ENCODE data around the gene GNB1.
"Not testable (repeated sequence)": the region's sequence is repeated elsewhere in the genome, so short reads cannot be mapped to it uniquely, and the experiment has no call there.

Gene GNB1

DNA sequence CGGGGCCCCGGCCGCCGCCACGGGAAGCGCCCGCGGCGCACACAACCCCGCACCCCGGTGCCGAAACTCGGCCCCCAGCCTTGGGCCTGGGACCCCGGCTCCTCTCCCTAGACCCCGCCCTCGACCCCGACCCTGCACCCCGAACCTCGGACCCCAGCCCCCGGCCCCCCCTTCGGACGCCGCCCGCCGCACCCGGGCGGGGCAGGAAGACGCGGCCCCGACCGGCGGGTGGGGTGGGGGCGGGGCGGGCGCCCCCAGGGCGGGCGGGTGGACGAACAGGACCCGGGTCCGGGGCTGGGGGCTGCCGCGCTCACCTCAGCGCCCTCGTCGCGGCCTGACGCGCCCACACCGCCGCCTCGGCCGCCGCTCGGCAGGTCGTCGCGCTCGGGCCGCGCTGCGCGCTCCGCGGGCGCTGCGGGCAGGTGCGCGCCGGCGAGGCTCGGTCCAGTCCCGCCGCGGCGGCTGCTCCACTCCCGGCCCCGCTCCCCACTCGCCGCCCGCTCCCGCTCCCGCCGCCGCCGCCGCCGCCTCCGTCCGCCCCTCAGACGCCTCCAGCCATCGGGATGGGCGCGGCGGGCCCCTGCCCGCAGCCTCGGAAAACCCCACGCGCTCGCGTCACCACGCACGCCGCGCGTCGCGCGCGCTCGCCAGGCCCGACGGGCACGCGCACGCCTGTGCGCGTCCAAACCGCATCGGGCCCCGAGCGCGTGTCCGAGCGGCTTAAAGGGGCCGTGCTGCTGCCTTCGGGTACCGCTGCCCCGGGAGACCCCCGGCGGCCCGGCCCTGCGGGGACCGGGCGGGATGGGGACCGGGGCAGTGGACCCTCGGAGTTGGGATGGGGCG, at the start of gene GNB1:
Gene GNB1 (minus strand): TSS at position 582 of the 843 bp plus-strand sequence. CDS start 65,634 bp downstream, outside the sequence.
- DNase-seq, result peak; percentile 93

DNA sequence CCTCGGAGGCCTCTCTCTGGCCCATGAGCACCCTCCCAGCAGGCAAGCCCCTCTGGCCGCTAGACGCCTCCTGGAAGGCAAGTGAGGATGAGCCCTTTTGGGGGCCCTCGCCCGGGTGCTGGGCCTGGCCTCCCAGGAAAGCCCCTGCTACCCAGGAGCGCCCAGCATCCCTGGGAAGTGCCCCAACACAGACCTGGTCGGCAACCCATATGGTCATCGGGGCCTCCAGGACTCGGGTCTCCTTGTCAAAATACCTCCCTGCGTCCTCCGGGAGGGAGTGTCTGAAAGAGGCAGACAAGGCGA, 49.2 kb upstream of the GNB1 start:
- no peak for DNase-seq

DNA sequence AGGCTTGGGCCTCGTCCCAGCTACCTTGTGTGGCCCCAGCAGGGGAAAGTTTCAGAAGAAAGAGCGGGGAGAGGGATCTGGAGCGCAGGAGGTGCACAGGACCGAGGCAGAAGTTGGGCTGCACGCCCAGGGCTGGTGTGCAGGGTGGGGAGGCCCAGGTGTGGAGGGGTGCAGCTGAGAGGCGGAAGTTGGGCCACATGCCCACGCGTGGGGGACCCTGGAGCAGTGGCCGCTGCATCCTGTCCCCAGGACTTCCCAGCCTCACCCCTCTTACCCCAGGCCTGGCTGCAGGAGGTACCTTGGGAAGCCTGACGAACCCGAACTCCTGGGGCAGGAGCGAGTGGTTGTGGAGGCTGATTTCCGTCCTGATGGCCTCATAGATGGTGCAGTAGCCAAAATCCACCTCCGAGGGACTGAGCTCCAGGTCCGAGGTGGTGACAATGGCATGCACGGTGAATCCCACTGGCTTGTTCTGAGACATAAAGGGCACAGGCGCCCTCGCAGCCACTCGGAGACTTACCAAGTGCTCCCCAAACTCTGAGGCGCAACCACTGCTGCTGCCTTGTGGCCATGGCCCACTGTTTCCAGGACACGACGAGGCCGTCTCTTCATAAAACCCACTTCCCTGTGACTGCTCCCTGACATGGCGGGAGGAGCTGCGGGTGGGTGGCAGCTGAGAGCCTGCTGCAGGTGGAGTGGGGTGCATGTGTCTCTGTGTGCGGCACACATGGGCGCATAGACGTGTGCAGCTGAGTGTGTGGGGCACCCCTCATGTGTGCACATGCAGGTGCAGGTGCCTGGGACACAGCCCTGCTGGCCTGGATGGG, 48.6 kb upstream of the GNB1 start:
- no peak for DNase-seq

DNA sequence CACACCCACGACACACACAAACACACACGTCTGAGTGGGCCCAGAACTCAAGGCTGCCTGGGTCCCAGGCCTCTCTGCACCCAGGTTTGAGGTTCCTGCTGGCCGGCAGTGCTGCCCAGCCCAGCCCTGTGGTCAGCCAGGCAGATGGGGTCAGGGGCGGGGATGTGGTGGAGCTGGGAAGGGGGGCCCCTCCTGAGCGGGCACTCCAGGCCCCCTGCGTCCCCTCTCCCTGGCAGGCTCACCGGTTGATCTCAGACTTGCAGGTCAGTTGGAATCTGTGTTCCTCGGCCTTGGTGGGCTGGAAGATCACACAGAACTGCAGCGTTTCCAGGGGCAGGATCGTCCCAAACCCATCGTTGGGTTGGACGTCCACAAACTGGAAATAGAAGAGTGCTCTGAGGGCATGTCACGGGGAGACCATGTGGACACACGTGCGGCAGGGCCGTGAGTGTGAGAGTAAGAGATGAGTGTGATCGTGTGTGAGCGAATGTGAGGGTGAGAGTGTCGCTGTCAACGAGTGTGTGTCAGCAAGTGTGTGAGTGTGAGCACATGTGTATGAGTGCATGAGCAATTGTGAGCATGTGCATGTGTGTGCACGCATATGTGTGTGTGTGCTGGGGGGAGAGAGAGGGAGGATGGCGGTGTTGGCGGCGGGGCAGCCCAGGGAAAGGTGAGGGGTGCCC, 47.9 kb upstream of the GNB1 start:
- DNase-seq, result no peak

DNA sequence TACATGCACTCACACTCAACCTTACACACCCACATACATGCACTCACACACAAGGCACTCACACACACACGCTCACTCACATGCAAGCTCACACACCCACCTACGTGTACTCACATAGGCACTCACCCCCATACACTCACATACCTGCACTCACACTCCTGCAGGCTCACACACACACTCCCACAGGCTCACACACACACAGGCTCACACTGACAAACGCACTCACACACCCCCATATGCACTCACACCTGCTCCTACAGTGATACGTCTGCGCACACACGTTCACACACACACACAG, 47.3 kb upstream of the GNB1 start:
- no peak for DNase-seq

DNA sequence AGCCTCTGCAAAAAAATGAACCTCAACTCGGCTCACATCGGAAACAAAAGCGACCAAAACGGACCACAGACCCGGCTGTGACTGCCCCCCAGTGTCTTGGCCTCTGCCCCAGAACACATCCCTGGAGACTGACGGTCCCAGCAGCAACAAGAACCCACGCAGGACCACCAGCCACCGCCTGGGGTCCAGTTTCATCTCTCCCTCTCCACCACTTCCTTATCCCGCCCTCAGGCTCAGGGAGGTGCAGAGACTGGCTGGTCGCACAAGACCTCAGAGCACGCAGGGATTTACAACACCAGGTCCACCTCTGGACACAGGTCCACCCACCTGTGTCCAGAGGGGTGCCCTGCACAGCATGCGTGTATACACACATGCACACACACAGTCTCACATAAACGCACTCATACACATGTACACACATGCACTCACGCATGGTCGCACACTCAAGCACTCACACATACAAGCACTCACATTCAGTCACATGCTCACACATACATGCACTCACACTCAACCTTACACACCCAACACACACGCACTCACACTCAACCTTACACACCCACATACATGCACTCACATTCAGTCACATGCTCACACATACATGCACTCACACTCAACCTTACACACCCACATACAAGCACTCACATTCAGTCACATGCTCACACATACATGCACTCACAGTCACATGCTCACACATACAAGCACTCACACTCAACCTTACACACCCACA, 46.8 kb upstream of the GNB1 start:
- no peak for DNase-seq

DNA sequence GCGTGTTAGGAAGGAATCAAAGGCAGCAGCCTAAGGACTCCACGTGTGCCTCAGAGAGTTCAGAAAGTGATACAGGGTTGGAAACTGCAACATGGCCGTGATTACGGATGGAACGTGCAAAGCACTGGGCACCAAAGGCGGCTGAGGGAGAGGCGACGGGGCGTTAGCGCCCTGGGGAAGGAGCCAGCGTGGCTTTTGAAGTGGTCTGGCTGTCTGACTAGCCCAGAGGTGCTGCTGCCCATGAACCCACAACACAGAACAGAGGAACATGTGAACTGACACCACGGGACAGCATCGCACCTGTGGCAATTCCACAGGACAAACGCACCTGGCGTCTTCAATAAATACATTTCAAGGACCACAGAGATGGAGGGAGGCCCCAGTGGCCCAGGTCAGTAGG, 46.2 kb upstream of the GNB1 start:
- DNase-seq, result no peak

DNA sequence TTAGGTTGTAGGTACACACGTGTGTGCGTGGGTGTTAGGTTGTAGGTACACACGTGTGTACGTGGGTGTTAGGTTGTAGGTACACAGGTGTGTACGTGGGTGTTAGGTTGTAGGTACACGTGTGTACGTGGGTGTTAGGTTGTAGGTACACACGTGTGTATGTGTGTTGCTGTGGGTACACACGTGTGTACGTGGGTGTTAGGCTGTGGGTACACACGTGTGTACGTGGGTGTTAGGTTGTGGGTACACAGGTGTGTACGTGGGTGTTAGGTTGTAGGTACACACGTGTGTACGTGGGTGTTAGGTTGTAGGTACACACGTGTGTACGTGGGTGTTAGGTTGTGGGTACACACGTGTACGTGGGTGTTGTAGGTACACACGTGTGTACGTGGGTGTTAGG, 44.0 kb upstream of the GNB1 start:
- DNase-seq, result not testable (repeated sequence)

DNA sequence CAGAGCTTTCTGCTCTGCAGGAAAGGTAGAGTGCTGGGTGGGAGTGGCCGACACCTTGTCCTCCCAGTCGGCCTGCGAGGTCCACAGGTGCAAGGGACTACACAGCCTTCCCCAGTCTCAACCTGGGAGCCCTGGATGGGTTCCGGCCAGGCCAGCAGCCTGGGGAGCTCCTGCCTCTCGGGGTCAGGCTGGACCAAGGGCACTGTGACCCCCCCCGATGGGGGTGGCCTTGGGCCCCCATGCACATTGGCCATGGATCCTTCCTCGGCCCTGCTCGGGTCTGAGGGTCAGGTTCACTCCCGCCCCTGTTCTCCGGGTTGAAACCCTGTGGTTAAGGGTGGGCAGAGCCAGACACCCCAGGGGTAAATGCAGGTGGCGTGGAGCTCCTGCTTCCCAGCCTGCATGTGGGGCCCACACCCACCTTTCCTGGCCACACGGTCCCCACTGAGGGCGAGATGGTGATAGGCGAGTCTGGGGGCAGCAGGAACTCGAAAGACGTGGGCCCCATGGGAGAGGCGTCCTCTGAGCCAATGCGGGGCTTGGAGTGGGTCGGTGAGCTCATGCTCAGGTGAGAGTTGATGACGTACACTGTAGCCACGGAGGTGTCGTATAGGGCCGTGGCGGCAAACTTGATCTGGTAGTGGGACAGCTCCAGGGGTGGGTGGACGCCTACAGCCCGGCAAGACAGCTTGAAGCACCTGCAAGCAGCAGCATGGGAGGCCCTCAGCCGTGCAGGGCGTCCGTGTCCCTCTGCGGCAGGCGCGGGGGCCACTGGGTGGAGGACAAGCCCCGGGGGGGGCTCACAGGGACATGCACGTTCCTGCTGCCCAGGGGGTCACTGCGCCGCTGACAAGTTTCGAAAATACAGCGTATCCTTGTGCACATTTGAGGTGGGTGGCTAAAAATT, 39.0 kb upstream of the GNB1 start:
- no peak for DNase-seq

DNA sequence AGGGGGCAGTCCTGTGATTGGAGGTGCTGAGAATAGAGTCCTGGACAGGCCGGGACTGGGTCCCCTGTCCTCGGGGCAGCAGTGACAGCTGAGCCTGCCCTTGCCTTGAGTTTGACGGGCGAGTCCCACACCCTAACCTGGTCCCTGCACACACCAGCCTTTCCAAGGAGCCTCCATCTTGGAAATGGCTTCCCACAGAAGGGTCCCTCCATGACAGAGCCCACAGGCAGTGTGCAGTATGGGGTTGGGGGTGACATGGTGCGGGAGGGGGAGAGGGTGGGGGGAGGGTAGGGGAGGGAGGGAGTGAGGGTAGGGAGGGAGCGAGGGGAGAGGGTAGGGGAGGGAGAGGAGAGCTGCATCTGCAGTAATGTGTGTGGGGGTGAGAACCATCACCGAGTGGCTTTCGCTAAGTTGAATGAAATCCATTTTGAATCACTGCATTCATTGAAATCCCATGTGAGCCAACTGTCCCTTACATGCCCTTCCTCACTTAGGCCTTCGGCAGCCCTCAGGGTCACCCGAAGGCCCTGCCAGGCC, 38.3 kb upstream of the GNB1 start:
- DNase-seq, result no peak

DNA sequence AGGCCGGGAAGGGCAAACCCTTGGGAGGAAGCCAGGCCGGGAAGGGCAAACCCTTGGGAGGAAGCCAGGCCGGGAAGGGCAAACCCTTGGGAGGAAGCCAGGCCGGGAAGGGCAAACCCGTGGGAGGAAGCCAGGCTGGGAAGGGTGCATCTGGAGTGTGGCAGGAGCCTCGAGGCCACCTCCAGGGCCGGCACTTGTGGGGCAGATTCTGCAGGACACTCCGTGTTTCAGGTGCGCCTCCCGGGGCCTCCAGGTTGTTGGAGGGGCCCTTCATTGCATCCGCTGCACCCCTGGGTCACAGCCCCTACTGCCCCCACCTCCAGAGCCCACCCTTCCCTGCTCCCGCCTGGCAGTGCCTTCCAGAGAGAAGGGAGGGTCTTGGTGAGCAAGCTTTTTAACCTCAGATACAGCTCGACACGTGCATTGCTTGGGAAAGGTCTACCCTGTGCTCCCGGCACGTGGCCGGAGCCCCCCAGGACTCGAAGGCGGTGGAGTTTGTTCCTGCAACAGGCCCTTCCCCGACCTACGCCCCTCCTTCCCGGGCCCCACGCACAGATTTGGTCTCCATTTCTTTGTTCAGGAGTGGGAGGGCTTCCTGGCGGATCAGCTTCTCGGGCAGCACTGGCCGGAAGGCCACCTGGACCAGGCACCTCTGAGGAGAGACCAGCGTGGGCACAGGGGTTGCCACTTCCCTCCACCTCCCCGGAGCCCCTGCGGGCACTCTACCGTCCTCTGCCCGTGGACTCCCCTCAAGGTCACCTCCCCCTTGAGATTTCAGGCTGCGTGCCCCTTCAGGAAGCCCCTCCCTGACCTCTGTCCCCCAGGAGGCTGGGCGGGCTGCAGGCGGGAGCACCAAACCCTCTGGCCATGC, 37.6 kb upstream of the GNB1 start:
- no peak for DNase-seq

DNA sequence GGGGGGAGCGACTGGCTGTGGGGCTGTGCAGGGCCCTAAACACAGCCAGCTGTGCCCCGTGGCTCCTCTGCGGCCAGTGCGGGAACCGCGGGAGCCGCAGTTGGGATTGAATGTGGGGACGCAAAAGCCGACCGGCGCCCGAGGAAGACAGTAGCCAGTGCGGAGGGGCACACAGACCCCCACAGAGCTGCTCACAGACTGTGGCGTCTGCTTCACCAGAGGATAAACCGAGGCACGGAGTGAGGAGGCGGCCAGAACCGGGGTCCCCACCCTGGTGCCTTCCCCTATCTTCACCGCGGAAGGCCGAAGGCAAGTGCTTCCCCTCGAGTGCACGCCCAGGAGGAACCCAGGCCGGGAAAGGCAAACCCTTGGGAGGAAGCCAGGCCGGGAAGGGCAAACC, 36.9 kb upstream of the GNB1 start:
- no peak for DNase-seq

DNA sequence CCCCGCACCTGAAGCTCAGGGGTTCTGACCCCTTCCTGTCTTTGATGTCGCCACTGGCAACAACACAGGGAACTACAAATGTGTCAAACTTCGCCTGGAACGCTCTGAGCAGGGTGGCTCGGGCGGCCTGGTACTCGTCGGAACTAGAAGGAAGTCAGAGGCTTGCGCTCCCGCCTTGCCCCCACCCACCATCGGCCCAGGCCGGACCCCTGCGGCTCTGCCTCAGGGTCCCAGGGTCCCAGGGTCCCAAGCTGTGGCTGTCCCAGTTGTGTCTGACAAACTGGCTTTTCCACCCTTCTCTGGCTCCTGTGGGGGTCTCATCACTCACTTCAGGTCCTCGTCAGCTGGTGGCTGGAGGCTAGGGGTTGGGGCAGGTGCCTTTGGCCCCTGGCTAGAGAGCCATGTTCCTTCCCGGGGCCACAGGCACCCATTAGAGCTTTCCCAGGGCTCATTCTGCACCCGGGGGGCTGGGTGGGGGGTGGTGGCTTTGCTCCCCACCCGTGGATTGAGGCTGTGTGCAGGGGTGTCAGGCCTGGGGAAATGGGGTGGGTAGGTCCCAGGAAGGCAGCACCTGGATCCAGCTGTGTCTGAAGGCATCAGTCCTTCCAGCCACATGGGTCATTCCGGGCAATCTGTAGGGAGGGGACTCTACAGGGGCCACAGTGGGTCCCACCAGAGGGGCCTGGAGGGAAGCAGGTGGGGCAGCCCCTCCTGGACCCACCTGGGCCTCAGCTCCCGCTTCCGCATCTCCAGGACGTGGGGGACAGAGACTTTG, 36.2 kb upstream of the GNB1 start:
- no peak for DNase-seq

DNA sequence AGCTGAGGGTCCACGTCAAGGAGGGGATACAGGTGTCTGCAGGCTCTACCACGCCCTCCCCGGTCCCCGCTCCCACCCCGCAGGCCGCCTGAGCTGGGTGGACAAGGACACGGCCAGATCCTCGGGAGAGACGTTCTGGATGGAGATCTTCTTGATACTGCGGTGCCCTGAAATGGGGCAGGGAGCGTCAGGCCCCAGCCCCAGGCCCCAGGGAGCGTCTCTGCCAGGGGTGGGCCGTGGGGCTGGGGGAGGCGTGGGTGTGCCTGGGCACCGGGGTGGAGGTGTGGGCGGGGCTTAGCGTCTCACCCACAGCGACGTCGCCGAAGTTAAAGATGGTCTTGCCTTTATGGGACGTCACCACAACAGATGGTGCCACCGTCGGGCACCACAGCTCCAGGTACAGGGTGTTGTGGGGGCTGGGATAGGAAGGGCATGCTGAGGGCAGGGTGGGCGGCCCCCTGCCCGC, 35.5 kb upstream of the GNB1 start:
- no peak for DNase-seq

DNA sequence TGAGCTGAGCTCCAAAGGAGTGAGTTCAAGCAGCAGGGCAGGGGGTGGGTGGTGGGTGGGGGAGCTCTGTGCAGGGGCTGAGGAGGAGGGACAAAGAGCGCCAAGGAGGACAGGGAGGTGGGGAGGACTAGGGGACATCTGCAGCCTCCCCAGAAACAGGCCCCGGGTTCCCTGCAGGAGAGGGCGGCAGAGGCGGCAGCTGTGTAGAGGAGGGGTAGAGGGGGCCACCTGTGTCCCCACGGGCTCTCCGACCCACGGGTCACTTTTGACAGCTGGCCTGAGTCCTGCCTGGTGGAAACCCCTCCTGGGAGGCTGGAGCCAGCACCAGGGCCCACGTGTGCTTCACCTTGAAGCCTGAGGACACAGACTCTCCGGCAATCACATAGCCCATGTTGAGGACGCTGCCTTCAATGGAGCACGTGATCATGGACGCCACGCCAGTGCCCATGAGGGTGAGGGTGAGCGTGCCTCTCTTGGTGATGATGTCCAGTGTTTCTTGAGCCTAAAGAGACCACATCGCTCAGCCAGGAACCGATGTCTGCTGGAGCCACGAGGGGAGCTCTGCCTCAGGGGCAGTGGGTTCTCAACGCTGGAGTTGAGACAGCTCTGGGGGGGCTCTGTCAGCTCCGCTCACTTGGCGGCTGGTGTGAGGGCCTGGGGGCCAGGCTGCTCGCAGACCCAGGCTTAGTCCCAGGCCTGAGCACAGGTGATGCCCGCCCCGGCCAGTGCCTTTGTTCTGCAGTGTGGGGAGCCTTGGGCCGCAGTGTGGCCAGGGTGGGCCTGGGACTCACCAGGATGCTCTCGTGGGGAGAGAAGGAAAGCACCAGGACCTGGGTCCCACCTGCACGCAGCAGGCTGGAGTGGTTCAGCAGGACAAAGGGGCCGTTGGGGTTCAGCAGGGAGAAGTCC, 34.8 kb upstream of the GNB1 start:
- no peak for DNase-seq

DNA sequence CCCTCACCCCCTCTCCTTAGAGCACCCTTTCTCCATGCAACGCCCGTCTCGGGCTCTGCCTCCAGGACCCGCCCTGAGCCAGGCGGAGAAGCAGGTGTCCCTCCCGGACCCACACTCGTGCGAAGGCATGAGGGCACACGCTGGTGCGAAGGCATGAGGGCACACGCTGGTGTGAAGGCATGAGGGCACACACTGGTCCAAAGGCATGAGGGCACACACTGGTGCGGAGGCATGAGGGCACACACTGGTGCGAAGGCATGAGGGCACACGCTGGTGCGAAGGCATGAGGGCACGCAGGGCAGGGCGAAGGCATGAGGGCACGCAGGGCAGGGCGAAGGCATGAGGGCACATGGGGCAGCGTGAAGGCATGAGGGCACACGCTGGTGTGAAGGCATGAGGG, 34.0 kb upstream of the GNB1 start:
- DNase-seq, result no peak

DNA sequence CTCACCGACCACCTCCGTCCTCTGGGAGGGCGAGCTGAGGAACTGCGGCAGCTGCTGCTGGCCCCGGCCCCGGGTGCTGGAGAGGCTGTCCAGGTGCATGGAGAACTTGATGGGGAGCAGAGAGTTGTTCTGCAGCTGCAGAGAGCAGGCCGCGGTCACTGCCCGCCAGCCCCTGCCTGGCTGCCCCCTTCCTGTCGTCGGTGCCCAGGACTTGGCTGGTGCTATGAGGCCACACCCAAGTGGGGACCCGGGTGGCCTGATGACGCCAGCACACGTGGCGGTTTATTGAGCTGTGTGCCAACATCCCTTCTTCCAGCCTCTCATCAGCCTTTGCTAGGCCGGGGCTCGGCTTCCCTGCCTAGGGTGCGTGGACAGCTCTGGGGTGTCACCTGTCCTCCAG, 33.5 kb upstream of the GNB1 start:
- DNase-seq, result no peak

DNA sequence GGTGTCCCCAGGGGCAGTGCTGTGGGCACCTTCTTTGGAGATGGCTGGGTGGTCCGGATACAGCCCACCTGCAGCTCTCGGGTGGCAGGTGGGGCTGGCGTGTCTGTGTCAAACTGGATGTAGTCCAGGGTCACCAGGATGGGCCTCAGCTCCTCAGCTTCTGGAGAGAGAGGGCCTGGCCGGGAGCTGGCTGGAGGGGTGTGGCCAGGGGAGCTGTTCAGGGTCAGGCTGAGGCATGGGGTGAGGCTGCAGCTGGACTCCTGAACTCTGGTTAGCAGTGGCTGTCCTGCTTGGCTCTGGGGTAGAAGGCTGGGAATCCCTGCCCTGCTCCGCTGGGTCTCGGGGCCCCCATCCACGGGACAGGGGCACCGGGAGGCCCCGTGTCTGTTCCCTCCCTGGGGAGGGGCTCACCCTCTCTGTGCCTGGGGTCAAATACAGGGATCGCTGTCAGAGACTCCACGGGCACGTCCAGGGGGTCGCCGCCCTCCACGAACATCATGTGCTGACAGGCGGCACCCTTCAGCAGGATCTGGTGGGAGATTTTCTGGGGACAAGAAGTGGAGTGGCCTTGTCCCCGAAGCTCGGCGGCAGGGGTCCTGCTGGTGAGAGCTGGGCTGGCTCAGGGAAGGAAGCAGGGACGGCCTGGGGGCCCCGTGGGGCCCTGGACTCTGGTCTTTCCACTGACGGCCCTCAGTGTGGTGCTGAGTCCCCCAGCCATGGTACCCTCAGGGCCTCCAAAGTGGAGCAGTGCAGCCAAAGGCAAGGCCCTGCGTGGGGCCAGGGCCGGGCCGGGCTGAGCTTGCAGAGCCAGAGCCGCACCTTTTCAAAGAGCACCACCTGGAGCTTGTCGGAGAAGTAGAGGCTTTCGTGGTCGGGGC, 32.3 kb upstream of the GNB1 start:
- no peak for DNase-seq

Measured in activated CD4-positive, alpha-beta T cell treated with anti-CD3 and anti-CD28 coated beads, Interleukin-2, Interleukin-6, amounts not matched to agents 100 ng/mL and 50 ng/mL, durations not matched to agents 16 hours and 8 hours (primary cell).